ENCODE data around the gene TTC4. TPM values are rescaled to one million over a fixed set of nuclear protein-coding genes. Genes with fewer than 3 reads are reported as not detected.

TTC4 gene
- total RNA-seq, 1 experiment from 2014 or later, result 25.2 TPM

DNA sequence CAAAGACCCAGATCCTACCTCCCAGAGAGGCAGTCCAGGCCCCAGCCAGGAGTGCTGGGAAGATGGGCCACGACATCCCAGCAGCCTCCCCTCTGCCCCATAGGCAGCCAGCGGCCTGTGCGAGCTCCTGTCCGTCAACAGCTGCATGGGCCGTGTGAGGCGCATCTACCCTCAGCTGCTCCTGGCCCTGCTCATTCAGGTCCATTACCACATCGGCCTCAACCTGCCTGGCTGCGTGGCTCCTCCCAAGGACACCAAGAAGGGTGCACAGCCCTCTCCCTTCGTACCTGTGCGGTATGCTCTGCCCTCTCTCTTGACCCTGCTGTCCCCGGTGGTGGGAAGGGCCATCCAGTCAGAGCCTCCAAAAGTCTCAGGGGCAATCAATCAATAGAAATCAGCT, 29.5 kb upstream of the TTC4 start:
- Histone ChIP-seq H3K4me1 (ENCODE audit: control insufficient read depth, insufficient read depth, low read length) (no peaks in the 10 kb centered on the region), H3K27me3 (ENCODE audit: control insufficient read depth, insufficient read depth, low read length) (no peaks in the 10 kb centered on the region), H3K9me3 (ENCODE audit: control insufficient read depth, insufficient read depth, low read depth, low read length) (no peaks in the 10 kb centered on the region), H3K27ac (ENCODE audit: low read length) (no peak overlapping the region), H3K4me3 (ENCODE audit: low read depth in 2 of 2, low read length in 2 of 2) (no peak overlapping the region), H3K36me3 (ENCODE audit: control insufficient read depth, insufficient read depth, low read length) (no peaks in the 10 kb centered on the region)
- in situ Hi-C loops (cut with HindIII; ENCODE audit: low pct_unique_long_range_greater_than_20kb, low sequenced_read_pairs), result no loop called here
- ChIA-PET POLR2A (no interaction called here), CTCF (no interaction called here)
- no peak for TF ChIP-seq CTCF (IDR thresholded peaks at IDR 0.05)
- no peak for TF ChIP-seq POLR2AphosphoS5 (IDR thresholded peaks at IDR 0.05; ENCODE audit: low read depth, low read length)
- no peak for TF ChIP-seq TCF7L2 (IDR thresholded peaks at IDR 0.05; ENCODE audit: low read depth, low read length)
- TF ChIP-seq SIN3A (IDR thresholded peaks at IDR 0.05; ENCODE audit: borderline replicate concordance, insufficient read depth, low read depth, low read length), result no peak
- TF ChIP-seq, protein P1, sequence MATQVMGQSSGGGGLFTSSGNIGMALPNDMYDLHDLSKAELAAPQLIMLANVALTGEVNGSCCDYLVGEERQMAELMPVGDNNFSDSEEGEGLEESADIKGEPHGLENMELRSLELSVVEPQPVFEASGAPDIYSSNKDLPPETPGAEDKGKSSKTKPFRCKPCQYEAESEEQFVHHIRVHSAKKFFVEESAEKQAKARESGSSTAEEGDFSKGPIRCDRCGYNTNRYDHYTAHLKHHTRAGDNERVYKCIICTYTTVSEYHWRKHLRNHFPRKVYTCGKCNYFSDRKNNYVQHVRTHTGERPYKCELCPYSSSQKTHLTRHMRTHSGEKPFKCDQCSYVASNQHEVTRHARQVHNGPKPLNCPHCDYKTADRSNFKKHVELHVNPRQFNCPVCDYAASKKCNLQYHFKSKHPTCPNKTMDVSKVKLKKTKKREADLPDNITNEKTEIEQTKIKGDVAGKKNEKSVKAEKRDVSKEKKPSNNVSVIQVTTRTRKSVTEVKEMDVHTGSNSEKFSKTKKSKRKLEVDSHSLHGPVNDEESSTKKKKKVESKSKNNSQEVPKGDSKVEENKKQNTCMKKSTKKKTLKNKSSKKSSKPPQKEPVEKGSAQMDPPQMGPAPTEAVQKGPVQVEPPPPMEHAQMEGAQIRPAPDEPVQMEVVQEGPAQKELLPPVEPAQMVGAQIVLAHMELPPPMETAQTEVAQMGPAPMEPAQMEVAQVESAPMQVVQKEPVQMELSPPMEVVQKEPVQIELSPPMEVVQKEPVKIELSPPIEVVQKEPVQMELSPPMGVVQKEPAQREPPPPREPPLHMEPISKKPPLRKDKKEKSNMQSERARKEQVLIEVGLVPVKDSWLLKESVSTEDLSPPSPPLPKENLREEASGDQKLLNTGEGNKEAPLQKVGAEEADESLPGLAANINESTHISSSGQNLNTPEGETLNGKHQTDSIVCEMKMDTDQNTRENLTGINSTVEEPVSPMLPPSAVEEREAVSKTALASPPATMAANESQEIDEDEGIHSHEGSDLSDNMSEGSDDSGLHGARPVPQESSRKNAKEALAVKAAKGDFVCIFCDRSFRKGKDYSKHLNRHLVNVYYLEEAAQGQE (IDR thresholded peaks at IDR 0.05; ENCODE audit: insufficient read depth in 1 of 2, low read depth in 2 of 2, low read length in 1 of 2), result no peak
- no peak for DNase-seq (ENCODE audit: low read depth, low spot score)
- intact Hi-C loops (cut with micrococcal nuclease; ENCODE audit: unreplicated experiment), result no loop called here
- no peak for ATAC-seq
- BruUV-seq (replicated peaks), result no TSS peak

DNA sequence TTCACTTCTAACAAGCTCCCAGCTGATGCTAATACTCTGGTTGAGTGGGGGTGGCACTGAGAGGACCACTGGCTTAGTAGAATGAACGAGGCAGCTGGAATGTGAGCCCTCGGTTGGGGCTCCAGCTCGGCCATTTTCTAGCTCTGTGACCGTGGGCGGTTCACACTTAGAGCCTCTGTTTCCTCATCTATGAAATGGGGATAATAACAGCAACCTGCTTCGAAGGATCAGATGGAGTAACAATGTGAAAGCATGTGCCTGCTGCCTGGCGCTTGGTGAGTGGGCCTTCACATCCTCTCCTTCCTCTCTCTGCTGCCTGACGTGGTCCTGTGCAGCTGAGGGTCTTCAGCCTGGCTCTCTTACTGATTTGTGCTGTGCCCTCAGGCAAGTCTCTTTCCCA, 20.9 kb upstream of the TTC4 start:
- DNase-seq (ENCODE audit: low read depth, low spot score) (no peak), ATAC-seq (no peak)
- Histone ChIP-seq H3K4me3 (ENCODE audit: low read depth in 2 of 2, low read length in 2 of 2) (no peak overlapping the region), H3K27me3 (ENCODE audit: control insufficient read depth, insufficient read depth, low read length) (no peaks in the 10 kb centered on the region), H3K9me3 (ENCODE audit: control insufficient read depth, insufficient read depth, low read depth, low read length) (no peaks in the 10 kb centered on the region), H3K4me1 (ENCODE audit: control insufficient read depth, insufficient read depth, low read length) (no peaks in the 10 kb centered on the region), H3K36me3 (ENCODE audit: control insufficient read depth, insufficient read depth, low read length) (no peaks in the 10 kb centered on the region), H3K27ac (ENCODE audit: low read length) (no peak overlapping the region)
- TF ChIP-seq SIN3A (IDR thresholded peaks at IDR 0.05; ENCODE audit: borderline replicate concordance, insufficient read depth, low read depth, low read length) (no peak), TCF7L2 (IDR thresholded peaks at IDR 0.05; ENCODE audit: low read depth, low read length) (no peak), POLR2AphosphoS5 (IDR thresholded peaks at IDR 0.05; ENCODE audit: low read depth, low read length) (no peak), CTCF (IDR thresholded peaks at IDR 0.05) (no peak)
- TF ChIP-seq, protein P1 (IDR thresholded peaks at IDR 0.05; ENCODE audit: insufficient read depth in 1 of 2, low read depth in 2 of 2, low read length in 1 of 2), result no peak
- BruUV-seq (replicated peaks), result no TSS peak
- in situ Hi-C loops (cut with HindIII; ENCODE audit: low pct_unique_long_range_greater_than_20kb, low sequenced_read_pairs) (no loop called here), intact Hi-C loops (cut with micrococcal nuclease; ENCODE audit: unreplicated experiment) (no loop called here)
- CTCF ChIA-PET, result no interaction called here
- POLR2A ChIA-PET, result no interaction called here

All from Panc1 (cell line).